Neural progenitor cell (in vitro differentiated cells): ENCODE data around the gene CD48. TPM values are rescaled to one million over a fixed set of nuclear protein-coding genes. Genes with fewer than 3 reads are reported as not detected.

Source experiments
- DNase-seq: peaks from one replicate; pipeline ENCODE4 v3.0.0-alpha.2; 2016; ENCODE audit warnings: low spot score
- H2AFZ ChIP-seq: fragments of 200-600 bp; sonication (generic); replicated peaks from 2 replicates; pipeline ENCODE4 v1.6.1; 2016; ENCODE audit warnings: antibody characterized with exemption
- H3F3A ChIP-seq: fragments of 200-600 bp; sonication (generic); 2 replicates; pipeline ENCODE4 v1.6.1; 2016; ENCODE audit warnings: antibody characterized with exemption, low read depth
- H3K27ac ChIP-seq: fragments of 200-600 bp; sonication (generic); 2 replicates; pipeline ENCODE4 v1.5.1; 2016; ENCODE audit warnings: mild to moderate bottlenecking
- H3K27me3 ChIP-seq: fragments of 200-600 bp; sonication (generic); 2 replicates; pipeline ENCODE4 v1.6.1; 2016; ENCODE audit warnings: mild to moderate bottlenecking, moderate library complexity
- H3K36me3 ChIP-seq: fragments of 200-600 bp; sonication (generic); 2 replicates; pipeline ENCODE4 v1.5.1; 2016
- H3K4me1 ChIP-seq: fragments of 200-600 bp; sonication (generic); 2 replicates; pipeline ENCODE4 v1.6.1; 2016; ENCODE audit warnings: mixed run types
- H3K4me2 ChIP-seq: fragments of 200-600 bp; sonication (generic); 2 replicates; pipeline ENCODE4 v1.6.1; 2016
- H3K4me3 ChIP-seq: fragments of 200-600 bp; sonication (generic); 2 replicates; pipeline ENCODE4 v1.5.1; 2016
- H3K79me2 ChIP-seq: fragments of 200-600 bp; sonication (generic); 2 replicates; pipeline ENCODE4 v1.6.1; 2016; ENCODE audit warnings: low read depth
- H3K9ac ChIP-seq: fragments of 200-600 bp; sonication (generic); 2 replicates; pipeline ENCODE4 v1.6.1; 2016
- H3K9me3 ChIP-seq: fragments of 200-600 bp; sonication (generic); 2 replicates; pipeline ENCODE4 v1.5.1; 2016; ENCODE audit warnings: low read depth
- H4K20me1 ChIP-seq: fragments of 200-600 bp; sonication (generic); 2 replicates; pipeline ENCODE4 v1.6.1; 2016; ENCODE audit warnings: low read depth
- H3K27ac Mint-ChIP-seq: 3 replicates; pipeline ENCODE4 v1.8.0; 2021; ENCODE audit warnings: mixed read lengths
- H3K27me3 Mint-ChIP-seq: 2 replicates; pipeline ENCODE4 v1.8.0; 2022; ENCODE audit warnings: low read depth, mild to moderate bottlenecking, inconsistent platforms, moderate library complexity, mixed read lengths; ENCODE audit not compliant: insufficient read depth
- H3K36me3 Mint-ChIP-seq: 3 replicates; pipeline ENCODE4 v1.8.0; 2021; ENCODE audit warnings: mixed read lengths
- H3K4me1 Mint-ChIP-seq: 3 replicates; pipeline ENCODE4 v1.8.0; 2021; ENCODE audit warnings: mixed read lengths
- H3K4me3 Mint-ChIP-seq: 3 replicates; pipeline ENCODE4 v1.8.0; 2021; ENCODE audit warnings: mild to moderate bottlenecking, moderate library complexity, mixed read lengths
- H3K9me3 Mint-ChIP-seq: 3 replicates; pipeline ENCODE4 v1.8.0; 2020; ENCODE audit warnings: mixed read lengths
- EZH2 ChIP-seq: fragments of 200-600 bp; sonication (generic); IDR thresholded peaks from 2 replicates; pipeline ENCODE4 v1.6.1; 2017; ENCODE audit warnings: antibody characterized with exemption, mild to moderate bottlenecking, moderate library complexity
- EZH2phosphoT487 ChIP-seq: fragments of 200-600 bp; sonication (generic); IDR thresholded peaks from 2 replicates; pipeline ENCODE4 v1.6.1; 2017; ENCODE audit warnings: antibody characterized with exemption
- total RNA-seq: library from RNA; depleted of rRNA; stranded (reverse); fragments of >200 nt; gene quantifications from 2 replicates; pipeline ENCODE4 v1.2.3, GENCODE V29; 2015; ENCODE audit warnings: low replicate concordance
- TF ChIP-seq, protein P1 (sequence below): fragments of 200-600 bp; sonication (generic); IDR thresholded peaks from 2 replicates; pipeline ENCODE4 v1.5.1; 2017; ENCODE audit warnings: antibody characterized with exemption, mild to moderate bottlenecking

CD48 gene
- total RNA-seq, 1 donor from 2014 or later = not detected

DNA sequence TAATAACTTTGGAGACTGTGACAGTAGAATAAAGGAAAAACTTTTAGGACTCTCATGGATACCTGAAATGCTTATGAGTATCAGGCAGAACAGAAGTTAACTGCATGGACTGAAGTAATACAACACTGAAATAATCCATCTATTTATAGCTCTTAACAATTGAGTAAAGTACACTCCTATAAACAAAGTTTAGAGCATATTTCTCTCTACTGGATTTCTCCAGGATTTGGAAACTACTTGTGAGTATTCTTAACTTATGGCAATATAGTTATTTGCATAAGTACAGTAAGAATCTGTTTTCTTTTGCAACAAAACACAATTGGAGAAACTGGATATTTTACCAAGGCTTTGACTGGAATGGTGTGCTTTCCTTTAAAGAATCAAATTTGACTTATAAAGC, 9.9 kb upstream of the CD48 start:
- H2AFZ ChIP-seq = no peak overlapping the region
- H3K27ac ChIP-seq = no peak overlapping the region
- H3K9me3 ChIP-seq = no peaks in the 10 kb centered on the region
- TF ChIP-seq EZH2 (no peak), EZH2phosphoT487 (no peak)
- TF ChIP-seq, protein P1, sequence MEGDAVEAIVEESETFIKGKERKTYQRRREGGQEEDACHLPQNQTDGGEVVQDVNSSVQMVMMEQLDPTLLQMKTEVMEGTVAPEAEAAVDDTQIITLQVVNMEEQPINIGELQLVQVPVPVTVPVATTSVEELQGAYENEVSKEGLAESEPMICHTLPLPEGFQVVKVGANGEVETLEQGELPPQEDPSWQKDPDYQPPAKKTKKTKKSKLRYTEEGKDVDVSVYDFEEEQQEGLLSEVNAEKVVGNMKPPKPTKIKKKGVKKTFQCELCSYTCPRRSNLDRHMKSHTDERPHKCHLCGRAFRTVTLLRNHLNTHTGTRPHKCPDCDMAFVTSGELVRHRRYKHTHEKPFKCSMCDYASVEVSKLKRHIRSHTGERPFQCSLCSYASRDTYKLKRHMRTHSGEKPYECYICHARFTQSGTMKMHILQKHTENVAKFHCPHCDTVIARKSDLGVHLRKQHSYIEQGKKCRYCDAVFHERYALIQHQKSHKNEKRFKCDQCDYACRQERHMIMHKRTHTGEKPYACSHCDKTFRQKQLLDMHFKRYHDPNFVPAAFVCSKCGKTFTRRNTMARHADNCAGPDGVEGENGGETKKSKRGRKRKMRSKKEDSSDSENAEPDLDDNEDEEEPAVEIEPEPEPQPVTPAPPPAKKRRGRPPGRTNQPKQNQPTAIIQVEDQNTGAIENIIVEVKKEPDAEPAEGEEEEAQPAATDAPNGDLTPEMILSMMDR = no peak
- no peak for DNase-seq
- peaks cover 4% of the 10 kb centered on the region for H3K9me3 Mint-ChIP-seq
- H4K20me1 ChIP-seq = no peaks in the 10 kb centered on the region
- no peak overlapping the region for H3K9ac ChIP-seq
- H3K36me3 Mint-ChIP-seq = no peaks in the 10 kb centered on the region
- no peak overlapping the region for H3K4me2 ChIP-seq
- H3K27ac Mint-ChIP-seq = no peak overlapping the region
- H3K27me3 Mint-ChIP-seq = no peaks in the 10 kb centered on the region
- H3K79me2 ChIP-seq = no peaks in the 10 kb centered on the region
- H3K4me1 ChIP-seq = peaks cover 11% of the 10 kb centered on the region
- no peak overlapping the region for H3K4me3 ChIP-seq
- no peaks in the 10 kb centered on the region for H3K4me1 Mint-ChIP-seq
- no peaks in the 10 kb centered on the region for H3K36me3 ChIP-seq
- peaks cover 8% of the 10 kb centered on the region for H3F3A ChIP-seq
- no peaks in the 10 kb centered on the region for H3K27me3 ChIP-seq
- H3K4me3 Mint-ChIP-seq = no peak overlapping the region

DNA sequence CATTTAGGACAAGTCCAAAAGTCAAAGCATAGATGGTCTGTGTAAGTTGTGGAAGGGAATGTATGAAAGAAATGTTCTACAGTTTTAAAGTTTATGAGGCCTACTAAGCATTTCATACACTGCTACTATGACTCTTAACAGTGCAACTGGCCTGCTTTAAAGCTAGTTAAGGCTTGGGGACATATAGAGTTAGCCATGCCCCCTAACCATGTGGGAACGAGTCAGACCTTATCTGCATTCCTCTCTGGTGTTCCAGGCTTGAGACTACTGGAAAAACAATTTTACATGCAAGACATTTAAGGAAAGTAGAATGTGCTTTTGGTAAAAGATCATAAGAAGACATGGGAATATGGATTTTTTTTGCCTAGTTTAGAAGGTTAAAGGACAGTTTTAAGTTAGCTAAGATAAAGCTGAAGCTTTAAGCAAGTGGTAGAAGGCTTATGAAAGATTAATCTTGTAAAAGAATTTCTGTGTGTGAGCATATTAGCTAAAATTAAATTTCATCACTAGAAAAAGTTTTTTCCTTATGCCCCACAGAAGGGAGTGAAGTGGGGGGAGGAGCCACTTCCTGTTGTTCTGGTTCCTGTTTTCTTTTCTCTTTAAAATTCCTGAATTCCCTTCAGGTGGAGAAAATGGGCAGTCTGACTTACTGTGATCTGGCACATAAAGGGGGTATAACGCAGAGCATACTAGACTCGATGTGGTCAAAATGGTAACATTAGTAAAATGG, 8.9 kb upstream of the CD48 start:
- Histone ChIP-seq H3K4me2 (no peak overlapping the region), H3K27me3 (no peaks in the 10 kb centered on the region), H3K9me3 (no peaks in the 10 kb centered on the region), H3K4me1 (peaks cover 9% of the 10 kb centered on the region), H3K79me2 (no peaks in the 10 kb centered on the region), H3K4me3 (no peak overlapping the region), H3K27ac (no peak overlapping the region), H3K36me3 (no peaks in the 10 kb centered on the region), H3F3A (peaks cover 8% of the 10 kb centered on the region), H2AFZ (no peak overlapping the region), H4K20me1 (no peaks in the 10 kb centered on the region), H3K9ac (no peak overlapping the region)
- no peaks in the 10 kb centered on the region for H3K4me1 Mint-ChIP-seq
- H3K9me3 Mint-ChIP-seq = peaks cover 4% of the 10 kb centered on the region
- H3K27me3 Mint-ChIP-seq = no peaks in the 10 kb centered on the region
- H3K36me3 Mint-ChIP-seq = no peaks in the 10 kb centered on the region
- no peak for TF ChIP-seq EZH2
- TF ChIP-seq, protein P1 = no peak
- TF ChIP-seq EZH2phosphoT487 = no peak
- H3K4me3 Mint-ChIP-seq = no peak overlapping the region
- no peak overlapping the region for H3K27ac Mint-ChIP-seq
- DNase-seq = no peak

DNA sequence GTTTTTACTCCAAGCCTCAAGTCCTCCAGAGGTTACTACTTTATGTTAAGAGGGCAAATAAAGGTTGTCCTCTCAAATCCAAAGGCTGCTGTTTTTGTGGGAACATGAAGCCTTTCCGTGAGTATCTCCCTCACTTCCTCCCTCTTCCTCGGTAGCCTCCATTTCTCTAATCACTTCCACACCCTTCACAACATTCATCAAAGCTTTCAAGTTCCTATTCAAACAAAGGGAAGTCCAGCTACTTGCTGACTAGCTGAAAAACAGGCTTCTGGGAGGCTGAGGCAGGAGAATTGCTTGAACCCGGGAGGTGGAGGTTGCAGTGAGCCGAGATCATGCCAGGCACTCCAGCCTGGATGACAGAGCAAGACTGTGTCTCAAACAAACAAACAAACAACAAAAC, 6.6 kb upstream of the CD48 start:
- Histone ChIP-seq H3K4me3 (no peak overlapping the region), H3K9ac (no peak overlapping the region), H3K9me3 (no peaks in the 10 kb centered on the region), H3K36me3 (no peaks in the 10 kb centered on the region), H3K79me2 (no peaks in the 10 kb centered on the region), H3K4me1 (peaks cover 6% of the 10 kb centered on the region), H3K27ac (no peak overlapping the region), H2AFZ (no peak overlapping the region), H3F3A (peaks cover 8% of the 10 kb centered on the region), H3K27me3 (no peaks in the 10 kb centered on the region), H3K4me2 (no peak overlapping the region), H4K20me1 (no peaks in the 10 kb centered on the region)
- no peak for DNase-seq
- no peak overlapping the region for H3K4me3 Mint-ChIP-seq
- TF ChIP-seq, protein P1 = no peak
- TF ChIP-seq EZH2 = no peak
- TF ChIP-seq EZH2phosphoT487 = no peak
- H3K27ac Mint-ChIP-seq = no peak overlapping the region
- H3K9me3 Mint-ChIP-seq = peaks cover 4% of the 10 kb centered on the region
- no peaks in the 10 kb centered on the region for H3K36me3 Mint-ChIP-seq
- no peaks in the 10 kb centered on the region for H3K27me3 Mint-ChIP-seq
- no peaks in the 10 kb centered on the region for H3K4me1 Mint-ChIP-seq
